ENCODE results near the gene NLN.
A peak's percentile ranks its signal among the peaks of the same experiment; 100 is the strongest.
"Not testable (repeated sequence)": the region's sequence is repeated elsewhere in the genome, so short reads cannot be mapped to it uniquely, and the experiment has no call there.

Gene NLN

GRCh38 chr5:65732046-65732445 is 10.0 kb downstream of the NLN start:
- DNase-seq (ENCODE audit: low read depth in 3 of 3): not testable (repeated sequence)

GRCh38 chr5:65734196-65734775 is 12.3 kb downstream of the NLN start:
- DNase-seq (ENCODE audit: low read depth in 3 of 3): not testable (repeated sequence)

GRCh38 chr5:65734921-65735320 is 12.9 kb downstream of the NLN start:
- no peak for DNase-seq (ENCODE audit: low read depth in 3 of 3)

- no peak for DNase-seq (ENCODE audit: low read depth in 3 of 3)
These were observed 14.0 kb downstream of the NLN start for GRCh38 chr5:65736011-65736410.

GRCh38 chr5:65737842-65738241 is 15.8 kb downstream of the NLN start:
- no peak for DNase-seq (ENCODE audit: low read depth in 3 of 3)

GRCh38 chr5:65738305-65738704 is 16.3 kb downstream of the NLN start:
- DNase-seq (ENCODE audit: low read depth in 3 of 3): no peak

GRCh38 chr5:65739162-65739561 is 17.2 kb downstream of the NLN start:
- no peak for DNase-seq (ENCODE audit: low read depth in 3 of 3)

DNA sequence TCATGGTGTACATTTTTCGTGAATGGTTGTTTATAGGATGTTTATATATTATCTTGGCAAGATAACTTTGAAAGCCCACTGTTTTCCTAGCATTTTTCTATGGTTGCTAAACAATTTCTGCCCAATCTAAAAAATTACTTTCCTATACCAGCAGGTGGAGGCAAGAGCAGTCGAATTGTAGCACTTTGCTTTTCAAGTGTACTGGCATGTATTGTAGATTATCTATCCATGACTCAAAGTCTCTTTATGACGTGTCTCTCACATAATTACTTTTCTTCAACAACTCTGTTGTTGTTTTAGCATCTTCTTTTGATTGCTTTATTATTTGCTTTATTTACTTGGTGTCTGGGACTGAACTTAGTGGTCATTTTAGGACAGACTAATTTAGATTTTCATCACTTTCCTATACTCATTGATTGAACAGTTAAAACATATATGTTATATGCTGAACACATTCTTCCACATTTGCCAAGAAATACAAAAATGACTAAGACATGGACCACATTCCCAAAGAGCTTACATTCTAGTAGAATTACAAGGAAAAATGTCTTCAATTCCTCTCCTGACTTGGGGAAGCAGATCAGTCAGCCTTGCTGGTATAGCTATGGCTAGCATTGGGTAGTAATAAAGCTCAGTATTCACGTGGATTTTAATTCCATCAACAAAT is 20.7 kb downstream of the NLN start:
- no peak for DNase-seq (ENCODE audit: low read depth in 3 of 3)

GRCh38 chr5:65749221-65749844 is 27.3 kb downstream of the NLN start:
- DNase-seq (ENCODE audit: low read depth in 3 of 3): no peak

GRCh38 chr5:65749956-65750355 is 28.0 kb downstream of the NLN start:
- DNase-seq (ENCODE audit: low read depth in 3 of 3): no peak

DNA sequence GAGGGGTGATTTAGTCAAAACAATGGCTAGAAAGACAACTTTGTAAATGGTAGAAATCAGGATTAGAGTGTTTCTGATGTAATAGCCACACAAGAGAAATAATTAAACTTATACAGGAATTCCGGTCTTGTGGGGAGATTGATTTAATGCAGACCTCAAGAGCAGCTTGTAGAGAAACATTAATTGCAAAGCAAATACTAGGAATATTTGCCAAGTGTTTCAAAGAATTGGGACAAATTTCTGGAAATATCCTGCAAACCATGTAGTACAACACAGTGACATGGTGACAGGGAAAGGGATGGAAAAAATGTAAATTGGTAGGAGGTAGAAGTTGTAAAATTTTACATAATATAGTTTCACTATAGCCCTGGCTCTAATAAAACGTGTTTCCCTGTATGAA is 28.9 kb downstream of the NLN start:
- no peak for DNase-seq (ENCODE audit: low read depth in 3 of 3)

- DNase-seq (ENCODE audit: low read depth in 3 of 3): no peak
These were observed 31.2 kb downstream of the NLN start for GRCh38 chr5:65753189-65753588.

- no peak for DNase-seq (ENCODE audit: low read depth in 3 of 3)
These were observed 36.6 kb downstream of the NLN start for GRCh38 chr5:65758546-65759144.

GRCh38 chr5:65760504-65761275 is 38.7 kb downstream of the NLN start:
- peak in 1 of 3 donors; percentile 4 for DNase-seq (ENCODE audit: low read depth in 3 of 3)

- no peak for DNase-seq (ENCODE audit: low read depth in 3 of 3)
These were observed 40.2 kb downstream of the NLN start for GRCh38 chr5:65762234-65762633.

- DNase-seq (ENCODE audit: low read depth in 3 of 3): no peak
These were observed 43.6 kb downstream of the NLN start for GRCh38 chr5:65765582-65765981.

DNA sequence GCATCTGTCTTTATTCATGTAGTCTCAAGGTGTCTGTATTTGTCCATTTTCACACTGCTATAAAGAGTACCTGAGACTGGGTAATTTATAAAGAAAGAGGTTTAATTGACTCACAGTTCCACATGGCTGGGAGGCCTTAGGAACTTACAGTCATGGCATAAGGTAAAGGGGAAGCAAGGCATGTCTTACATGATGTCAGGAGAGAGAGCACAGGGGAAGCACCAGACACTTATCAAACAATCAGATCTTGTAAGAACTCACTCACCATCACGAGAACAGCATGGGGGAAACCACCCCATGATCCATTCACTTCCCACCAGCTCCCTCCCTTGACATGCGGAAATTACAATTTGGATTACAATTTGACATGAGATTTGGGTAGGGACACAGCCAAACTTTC is 44.2 kb downstream of the NLN start:
- no peak for DNase-seq (ENCODE audit: low read depth in 3 of 3)

GRCh38 chr5:65766781-65767180 is 44.8 kb downstream of the NLN start:
- no peak for DNase-seq (ENCODE audit: low read depth in 3 of 3)

DNA sequence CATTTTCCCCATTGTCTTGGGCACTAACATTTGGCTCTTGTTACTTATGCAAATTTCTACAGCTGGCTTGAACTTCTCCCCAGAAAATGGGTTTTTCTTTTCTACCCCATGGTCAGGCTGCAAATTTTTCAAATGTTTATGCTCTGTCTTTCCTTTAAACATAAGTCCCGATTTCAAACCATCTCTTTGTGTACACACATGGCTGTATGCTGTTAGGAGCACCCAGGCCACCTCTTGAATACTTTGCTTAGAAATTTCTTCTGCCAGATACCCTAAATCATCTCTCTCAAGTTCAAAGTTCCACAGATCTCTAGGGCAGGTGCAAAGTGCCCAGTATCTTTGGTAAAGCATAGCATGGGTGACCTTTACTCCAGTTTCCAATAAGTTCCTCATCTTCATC is 45.6 kb downstream of the NLN start:
- DNase-seq (ENCODE audit: low read depth in 3 of 3): no peak

- no peak for DNase-seq (ENCODE audit: low read depth in 3 of 3)
These were observed 46.8 kb downstream of the NLN start for GRCh38 chr5:65768723-65769346.

- DNase-seq (ENCODE audit: low read depth in 3 of 3): no peak
These were observed 47.5 kb downstream of the NLN start for GRCh38 chr5:65769539-65769938.

GRCh38 chr5:65771266-65771665 is 49.3 kb downstream of the NLN start:
- no peak for DNase-seq (ENCODE audit: low read depth in 3 of 3)

Measured in stimulated activated CD4-positive, alpha-beta T cell treated with anti-CD3 and anti-CD28 coated beads, TNF-alpha, amount 100 ng/mL, for 48 hours (primary cell).